ENCODE results near the gene EYA4.
"Not testable (repeated sequence)": the region's sequence is repeated elsewhere in the genome, so short reads cannot be mapped to it uniquely, and the experiment has no call there.

EYA4 gene

DNA sequence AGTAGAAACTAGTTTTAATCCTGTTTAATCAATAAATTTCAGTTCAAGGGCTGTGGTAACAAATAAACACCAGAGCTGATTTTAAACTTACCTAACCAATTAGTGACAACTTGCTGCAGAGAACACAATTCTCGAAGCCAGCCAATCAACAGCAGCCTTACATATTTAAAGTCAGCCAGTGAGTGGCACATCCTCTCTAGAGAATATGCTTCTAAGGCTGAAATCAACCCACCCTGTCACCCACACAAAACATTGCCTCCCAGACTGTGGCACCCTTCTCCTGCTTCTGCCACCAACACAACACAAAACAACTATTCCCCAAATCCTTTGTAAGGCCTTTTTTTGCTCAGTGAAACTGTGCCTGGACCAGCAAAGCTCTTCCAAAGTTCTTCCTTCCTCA lies 306.0 kb downstream of the EYA4 start:
- TF ChIP-seq, protein P1, sequence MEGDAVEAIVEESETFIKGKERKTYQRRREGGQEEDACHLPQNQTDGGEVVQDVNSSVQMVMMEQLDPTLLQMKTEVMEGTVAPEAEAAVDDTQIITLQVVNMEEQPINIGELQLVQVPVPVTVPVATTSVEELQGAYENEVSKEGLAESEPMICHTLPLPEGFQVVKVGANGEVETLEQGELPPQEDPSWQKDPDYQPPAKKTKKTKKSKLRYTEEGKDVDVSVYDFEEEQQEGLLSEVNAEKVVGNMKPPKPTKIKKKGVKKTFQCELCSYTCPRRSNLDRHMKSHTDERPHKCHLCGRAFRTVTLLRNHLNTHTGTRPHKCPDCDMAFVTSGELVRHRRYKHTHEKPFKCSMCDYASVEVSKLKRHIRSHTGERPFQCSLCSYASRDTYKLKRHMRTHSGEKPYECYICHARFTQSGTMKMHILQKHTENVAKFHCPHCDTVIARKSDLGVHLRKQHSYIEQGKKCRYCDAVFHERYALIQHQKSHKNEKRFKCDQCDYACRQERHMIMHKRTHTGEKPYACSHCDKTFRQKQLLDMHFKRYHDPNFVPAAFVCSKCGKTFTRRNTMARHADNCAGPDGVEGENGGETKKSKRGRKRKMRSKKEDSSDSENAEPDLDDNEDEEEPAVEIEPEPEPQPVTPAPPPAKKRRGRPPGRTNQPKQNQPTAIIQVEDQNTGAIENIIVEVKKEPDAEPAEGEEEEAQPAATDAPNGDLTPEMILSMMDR (IDR thresholded peaks at IDR 0.05): no peak
- H3K27ac ChIP-seq: peak overlapping the region in 1 of 2 donors; percentile 49
- DNase-seq (ENCODE audit: low spot score): no peak
- no peak overlapping the region for H3K4me3 ChIP-seq

DNA sequence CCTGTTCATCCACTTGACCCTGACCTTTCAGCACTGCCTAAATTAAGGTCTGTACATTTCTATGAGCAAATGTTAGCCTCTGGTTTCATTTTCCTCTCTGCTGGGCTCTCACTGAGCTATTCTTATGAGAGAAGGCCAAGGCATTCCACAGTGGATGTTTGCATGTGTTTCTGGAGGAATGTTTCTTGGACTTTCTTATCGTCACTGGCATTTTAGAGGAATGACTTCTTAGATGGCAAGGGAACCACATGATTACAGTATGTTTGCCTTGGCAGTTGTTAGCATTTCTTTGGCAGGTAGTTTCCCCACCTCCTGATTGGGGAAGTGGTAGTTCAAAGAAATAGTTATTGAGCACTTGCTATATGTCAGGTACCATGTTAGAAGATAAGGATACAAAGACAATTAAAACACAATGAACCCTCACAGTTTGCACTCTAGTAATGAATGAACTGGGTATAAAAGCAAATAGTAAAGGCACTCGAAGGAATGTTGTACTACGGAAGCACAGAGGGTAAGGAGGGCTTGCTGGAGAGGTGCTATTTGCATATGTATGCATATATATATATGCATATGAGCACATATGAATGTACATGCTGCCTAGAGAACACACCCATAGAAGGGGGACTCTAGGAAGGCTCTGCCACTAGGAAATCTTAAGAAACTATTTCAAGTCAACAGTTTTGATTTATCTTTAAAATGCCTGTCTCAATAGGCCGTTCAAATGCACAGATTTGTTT lies 307.4 kb downstream of the EYA4 start:
- Histone ChIP-seq H3K27ac (peak overlapping the region in 1 of 2 donors; percentile 63), H3K4me3 (peak overlapping the region; percentile 8)
- TF ChIP-seq, protein P1 (IDR thresholded peaks at IDR 0.05): no peak
- DNase-seq (ENCODE audit: low spot score): no peak

DNA sequence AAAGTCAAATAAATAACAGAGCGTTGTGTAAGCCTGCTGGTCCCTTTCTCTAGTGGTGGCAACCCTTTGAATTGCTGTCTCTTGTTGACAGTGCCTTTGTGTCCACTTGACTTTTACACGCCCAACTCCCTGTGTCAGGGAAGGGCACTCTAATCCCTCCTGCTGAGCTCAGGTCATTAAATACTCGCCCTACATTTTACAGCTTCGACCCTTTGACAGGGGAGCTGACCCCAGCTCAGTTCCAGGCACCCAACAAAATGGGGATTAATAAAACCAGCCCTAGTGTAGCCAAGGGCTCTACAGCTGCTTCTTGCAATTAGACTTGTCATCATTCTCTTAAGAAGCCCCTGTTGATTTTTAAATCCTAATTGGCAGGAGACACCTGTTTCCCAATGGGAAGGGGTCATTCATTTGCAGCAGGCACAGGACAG lies 308.2 kb downstream of the EYA4 start:
- TF ChIP-seq, protein P1 (IDR thresholded peaks at IDR 0.05): no peak
- no peak overlapping the region for H3K27ac ChIP-seq
- no peak overlapping the region for H3K4me3 ChIP-seq
- no peak for DNase-seq (ENCODE audit: low spot score)

DNA sequence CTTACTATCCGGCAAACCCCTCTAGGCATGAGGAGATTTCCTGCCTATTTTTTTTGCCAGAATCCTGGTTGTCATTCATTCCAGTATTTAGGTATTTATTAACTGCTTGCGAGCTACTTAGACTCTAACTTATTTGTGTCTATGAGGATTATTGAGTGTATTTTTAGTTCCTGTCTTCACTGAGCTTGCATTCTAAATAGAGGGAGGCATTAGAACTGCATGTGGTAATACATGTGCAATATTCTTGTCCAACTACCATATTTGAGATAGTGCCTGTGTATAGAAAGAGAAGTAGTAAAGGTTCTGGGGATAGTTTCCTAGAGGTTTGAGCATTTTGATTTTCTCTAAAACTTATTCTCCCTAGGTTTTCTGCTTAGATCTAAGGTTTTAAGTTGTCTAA lies 308.9 kb downstream of the EYA4 start:
- no peak for DNase-seq (ENCODE audit: low spot score)
- TF ChIP-seq, protein P1 (IDR thresholded peaks at IDR 0.05): no peak
- Histone ChIP-seq H3K4me3 (no peak overlapping the region), H3K27ac (no peak overlapping the region)

DNA sequence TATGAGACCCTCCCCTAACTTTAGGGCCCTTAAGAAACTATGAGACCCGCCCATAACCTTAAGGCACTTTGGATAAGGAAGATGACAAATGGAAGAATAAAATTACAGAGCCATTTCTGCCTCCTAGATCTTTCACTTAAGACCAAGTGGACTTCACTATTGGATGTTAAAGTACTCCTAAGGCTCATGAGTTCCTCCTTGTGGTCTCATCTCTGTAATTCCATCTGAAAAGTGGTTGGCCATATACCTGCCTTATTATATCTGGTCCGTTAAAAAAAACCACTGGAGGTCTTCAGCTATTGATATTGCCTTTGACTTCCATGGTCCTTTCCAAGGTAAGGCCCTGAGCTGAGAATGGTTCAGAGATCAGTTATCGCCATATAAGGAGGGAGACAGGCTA lies 310.3 kb downstream of the EYA4 start:
- no peak overlapping the region for H3K4me3 ChIP-seq
- TF ChIP-seq, protein P1 (IDR thresholded peaks at IDR 0.05): no peak
- peak overlapping the region in 1 of 2 donors; percentile 61 for H3K27ac ChIP-seq
- no peak for DNase-seq (ENCODE audit: low spot score)

DNA sequence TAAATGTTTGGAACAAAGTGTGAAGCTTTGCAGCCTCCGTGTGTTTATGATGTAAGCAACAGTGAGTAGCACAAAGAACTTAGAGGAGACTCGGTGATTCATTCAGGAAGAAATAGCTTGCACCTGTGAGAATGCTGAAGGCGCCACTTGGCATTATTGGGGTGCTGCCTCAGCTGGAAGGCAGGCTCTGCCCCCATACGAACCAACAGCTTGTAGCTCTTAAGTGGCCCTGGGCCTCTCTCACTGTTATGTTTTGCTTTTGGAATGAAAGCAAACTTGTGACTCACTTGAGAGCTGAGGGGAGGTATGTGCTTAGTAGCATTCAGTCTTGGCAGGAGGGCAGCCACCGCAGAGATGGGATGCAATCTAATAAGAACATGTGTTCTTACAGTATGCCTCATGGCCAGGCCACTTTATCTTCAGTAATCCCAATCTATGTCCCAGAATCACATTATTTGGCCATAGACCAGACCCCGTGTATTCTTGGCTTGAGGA lies 310.7 kb downstream of the EYA4 start:
- Histone ChIP-seq H3K27ac (peak overlapping the region in 1 of 2 donors; percentile 61), H3K4me3 (no peak overlapping the region)
- no peak for DNase-seq (ENCODE audit: low spot score)
- TF ChIP-seq, protein P1 (IDR thresholded peaks at IDR 0.05): no peak

DNA sequence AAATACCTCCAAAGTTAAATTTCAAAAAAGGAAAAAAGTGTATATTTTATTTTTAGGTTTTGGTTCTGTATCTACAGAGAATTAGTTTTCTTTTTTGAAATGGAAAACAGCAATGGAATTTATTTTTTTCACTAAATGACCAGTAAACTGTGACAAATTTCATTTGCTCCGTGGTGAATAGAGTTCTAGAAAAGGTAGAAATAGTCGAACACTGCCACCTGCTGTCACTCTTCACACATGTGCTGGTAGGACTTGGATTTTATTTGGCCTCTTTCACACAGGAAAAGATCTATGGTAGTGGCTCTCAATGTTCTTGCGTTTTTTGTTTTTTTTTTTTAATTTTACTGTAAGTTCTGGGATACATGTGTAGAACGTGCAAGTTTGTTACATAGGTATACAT lies 312.5 kb downstream of the EYA4 start:
- no peak overlapping the region for H3K27ac ChIP-seq
- DNase-seq (ENCODE audit: low spot score): no peak
- no peak overlapping the region for H3K4me3 ChIP-seq
- TF ChIP-seq, protein P1 (IDR thresholded peaks at IDR 0.05): peak; percentile 36

DNA sequence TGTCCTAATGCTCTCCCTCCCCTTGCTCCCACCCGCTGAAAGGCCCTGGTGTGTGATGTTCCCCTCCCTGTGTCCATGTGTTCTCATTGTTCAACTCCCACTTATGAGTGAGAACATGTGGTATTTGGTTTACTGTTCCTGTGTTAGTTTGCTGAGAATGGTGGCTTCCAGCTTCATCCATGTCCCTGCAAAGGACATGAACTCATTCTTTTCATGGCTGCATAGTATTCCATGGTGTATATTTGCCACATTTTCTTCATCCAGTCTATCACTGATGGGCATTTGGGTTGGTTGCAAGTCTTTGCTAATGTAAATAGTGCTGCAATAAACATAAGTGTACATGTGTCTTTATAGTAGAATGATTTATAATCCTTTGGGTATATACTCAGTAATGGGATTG lies 313.0 kb downstream of the EYA4 start:
- not testable (repeated sequence) for DNase-seq (ENCODE audit: low spot score); H3K27ac ChIP-seq; H3K4me3 ChIP-seq

All from coronary artery (tissue), 2 donors.